22Rv1 (cell line): ENCODE results near the gene SH2D4B.

Source experiments
- ZFX ChIP-seq: fragments of 450-650 bp; IDR thresholded peaks from 2 replicates; pipeline ENCODE4 v1.6.1; 2017; ENCODE audit warnings: antibody characterized with exemption, borderline replicate concordance
- TF ChIP-seq, protein P1 (sequence below): fragments of 450-650 bp; IDR thresholded peaks from 2 replicates; pipeline ENCODE4 v1.5.1; 2017; ENCODE audit warnings: mild to moderate bottlenecking

DNA sequence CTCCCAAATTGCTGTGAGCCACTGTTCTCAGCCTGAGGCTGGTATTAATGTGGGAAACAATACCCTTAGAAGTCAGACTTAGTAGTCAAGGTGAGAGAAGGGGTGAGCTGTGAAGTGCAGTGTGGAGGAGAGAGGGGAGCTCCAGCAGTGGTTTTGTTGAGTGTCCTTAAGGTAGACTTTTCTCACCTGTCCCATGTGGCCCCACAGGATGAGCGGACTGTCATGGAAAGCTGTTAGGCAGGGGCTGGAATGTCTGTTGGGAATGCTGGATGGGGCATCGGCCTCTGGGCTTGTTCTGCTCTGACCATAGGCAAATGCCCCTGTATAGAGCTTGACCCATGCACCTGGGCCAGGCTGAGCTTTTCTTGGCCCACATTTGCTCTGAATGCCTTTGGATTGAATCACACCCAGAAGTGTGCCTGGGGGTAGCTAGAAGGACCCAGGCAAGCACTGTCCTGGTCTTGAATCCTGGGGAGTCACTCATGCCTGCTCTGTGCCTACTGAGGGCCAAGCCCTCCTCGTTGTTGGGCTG lies 36.3 kb upstream of the SH2D4B start:
- TF ChIP-seq, protein P1, sequence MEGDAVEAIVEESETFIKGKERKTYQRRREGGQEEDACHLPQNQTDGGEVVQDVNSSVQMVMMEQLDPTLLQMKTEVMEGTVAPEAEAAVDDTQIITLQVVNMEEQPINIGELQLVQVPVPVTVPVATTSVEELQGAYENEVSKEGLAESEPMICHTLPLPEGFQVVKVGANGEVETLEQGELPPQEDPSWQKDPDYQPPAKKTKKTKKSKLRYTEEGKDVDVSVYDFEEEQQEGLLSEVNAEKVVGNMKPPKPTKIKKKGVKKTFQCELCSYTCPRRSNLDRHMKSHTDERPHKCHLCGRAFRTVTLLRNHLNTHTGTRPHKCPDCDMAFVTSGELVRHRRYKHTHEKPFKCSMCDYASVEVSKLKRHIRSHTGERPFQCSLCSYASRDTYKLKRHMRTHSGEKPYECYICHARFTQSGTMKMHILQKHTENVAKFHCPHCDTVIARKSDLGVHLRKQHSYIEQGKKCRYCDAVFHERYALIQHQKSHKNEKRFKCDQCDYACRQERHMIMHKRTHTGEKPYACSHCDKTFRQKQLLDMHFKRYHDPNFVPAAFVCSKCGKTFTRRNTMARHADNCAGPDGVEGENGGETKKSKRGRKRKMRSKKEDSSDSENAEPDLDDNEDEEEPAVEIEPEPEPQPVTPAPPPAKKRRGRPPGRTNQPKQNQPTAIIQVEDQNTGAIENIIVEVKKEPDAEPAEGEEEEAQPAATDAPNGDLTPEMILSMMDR, result no peak
- TF ChIP-seq ZFX, result no peak
